ENCODE results near the gene PLEKHM2.

DNA sequence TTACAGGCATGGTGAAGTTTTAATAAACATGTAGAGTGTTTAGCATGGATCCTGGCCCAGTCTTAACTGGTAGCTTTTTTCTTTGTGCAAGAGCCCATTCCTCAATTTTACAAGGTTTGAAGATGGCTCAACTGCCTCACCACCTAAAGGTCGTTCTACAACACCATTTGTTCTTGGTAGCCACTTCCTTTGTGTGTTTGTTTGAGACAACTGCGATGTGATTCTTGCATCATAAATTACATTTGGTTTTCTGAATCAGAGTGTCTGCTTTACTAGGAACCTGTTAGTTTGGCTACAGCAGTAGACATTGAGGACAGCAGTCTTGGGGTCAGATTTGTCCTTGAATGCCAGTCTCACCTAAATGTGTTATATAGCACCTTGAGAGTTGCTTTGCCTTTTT, 3.3 kb downstream of the PLEKHM2 start:
- TF ChIP-seq EZH2 (IDR thresholded peaks at IDR 0.05; ENCODE audit: borderline replicate concordance, low read length): no peak
- TF ChIP-seq, protein P1, sequence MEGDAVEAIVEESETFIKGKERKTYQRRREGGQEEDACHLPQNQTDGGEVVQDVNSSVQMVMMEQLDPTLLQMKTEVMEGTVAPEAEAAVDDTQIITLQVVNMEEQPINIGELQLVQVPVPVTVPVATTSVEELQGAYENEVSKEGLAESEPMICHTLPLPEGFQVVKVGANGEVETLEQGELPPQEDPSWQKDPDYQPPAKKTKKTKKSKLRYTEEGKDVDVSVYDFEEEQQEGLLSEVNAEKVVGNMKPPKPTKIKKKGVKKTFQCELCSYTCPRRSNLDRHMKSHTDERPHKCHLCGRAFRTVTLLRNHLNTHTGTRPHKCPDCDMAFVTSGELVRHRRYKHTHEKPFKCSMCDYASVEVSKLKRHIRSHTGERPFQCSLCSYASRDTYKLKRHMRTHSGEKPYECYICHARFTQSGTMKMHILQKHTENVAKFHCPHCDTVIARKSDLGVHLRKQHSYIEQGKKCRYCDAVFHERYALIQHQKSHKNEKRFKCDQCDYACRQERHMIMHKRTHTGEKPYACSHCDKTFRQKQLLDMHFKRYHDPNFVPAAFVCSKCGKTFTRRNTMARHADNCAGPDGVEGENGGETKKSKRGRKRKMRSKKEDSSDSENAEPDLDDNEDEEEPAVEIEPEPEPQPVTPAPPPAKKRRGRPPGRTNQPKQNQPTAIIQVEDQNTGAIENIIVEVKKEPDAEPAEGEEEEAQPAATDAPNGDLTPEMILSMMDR (conservative IDR thresholded peaks at IDR 0.05 in 1 of 2, IDR thresholded peaks at IDR 0.05 in 1 of 2; ENCODE audit: extremely low read depth in 1 of 2, insufficient read depth in 1 of 2, low read depth in 1 of 2, low read length in 2 of 2): no peak

Data from mammary epithelial cell (primary cell).